Lung (tissue), 12 donors: ENCODE data around the gene HBB. TPM values are rescaled to one million over a fixed set of nuclear protein-coding genes. Genes with fewer than 3 reads are reported as not detected.

ENCODE experiments used
- ATAC-seq: fragments of 200-7000 bp; cut with Tn5 transposase; one replicate; pipeline ENCODE4 v1.9.1; 2020; ENCODE audit warnings: moderate number of reproducible peaks; ENCODE audit not compliant: insufficient read depth, low FRiP score
- DNase-seq, 3 donors: peaks; one replicate each; pipeline ENCODE4 v3.0.0-alpha.2; 2013 to 2017
- H3K27ac ChIP-seq, 2 donors: one replicate each; pipeline ENCODE4 v1.5.1; 2013; ENCODE audit warnings: mild to moderate bottlenecking in 2 of 2, moderate library complexity in 2 of 2, control low read depth in 1 of 2, inconsistent platforms in 1 of 2, low read depth in 1 of 2, low read length in 1 of 2
- H3K27me3 ChIP-seq, 3 donors: one replicate each; pipeline ENCODE4 v1.5.1; 2013; ENCODE audit warnings: low read length in 2 of 3; ENCODE audit not compliant: control insufficient read depth in 3 of 3, insufficient read depth in 3 of 3
- H3K36me3 ChIP-seq, 4 donors: one replicate each; pipeline ENCODE4 v1.5.1; 2013; ENCODE audit warnings: low read length in 4 of 4, mild to moderate bottlenecking in 1 of 4, moderate library complexity in 1 of 4; ENCODE audit not compliant: control insufficient read depth in 4 of 4, insufficient read depth in 4 of 4
- H3K4me1 ChIP-seq, 5 donors: one replicate each; pipeline ENCODE4 v1.5.1; 2013; ENCODE audit warnings: low read length in 5 of 5, mild to moderate bottlenecking in 2 of 5, moderate library complexity in 1 of 5; ENCODE audit not compliant: control insufficient read depth in 5 of 5, insufficient read depth in 5 of 5
- H3K4me3 ChIP-seq: one replicate; pipeline ENCODE4 v1.5.1; 2013; ENCODE audit warnings: mild to moderate bottlenecking, control low read depth, moderate library complexity
- H3K9ac ChIP-seq, 2 donors: one replicate each; pipeline ENCODE4 v1.5.1; 2013; ENCODE audit warnings: low read length in 2 of 2, control low read depth in 1 of 2; ENCODE audit not compliant: insufficient read depth in 1 of 2
- H3K9me3 ChIP-seq, 4 donors: one replicate each; pipeline ENCODE4 v1.5.1; 2013; ENCODE audit warnings: low read length in 3 of 4, mild to moderate bottlenecking in 1 of 4, moderate library complexity in 1 of 4; ENCODE audit not compliant: control insufficient read depth in 4 of 4, insufficient read depth in 3 of 4
- WGBS, 2 donors: extraction: QIAGEN DNeasy Blood & Tissue Kit; methylation state at CpG; one replicate each; pipeline ENCODE4 v1.1.7; 2013; 5-methylcytosine and 5-hydroxymethylcytosine counted together
- polyA plus RNA-seq, 2 donors: library from polyadenylated mRNA; stranded (reverse); fragments of 200-250 nt; gene quantifications; one replicate each; pipeline ENCODE4 v1.2.1, GENCODE V29; 2013
- total RNA-seq, 2 donors: library from RNA; depleted of rRNA in 1 of 2; stranded (reverse); fragments of >200 nt in 1 of 2; gene quantifications; one replicate each; pipeline ENCODE4 v1.2.1, GENCODE V29; 2014 to 2021
- TF ChIP-seq, protein P1 (sequence below): IDR thresholded peaks from 2 replicates; pipeline ENCODE4 v1.5.1; 2012; ENCODE audit warnings: mild to moderate bottlenecking; ENCODE audit errors: control extremely low read depth, extremely low read depth
- donor health status: control.
- donor health status: control.
- donor health status: Bipolar disorder and iron deficiency.
- donor health status: healthy.
- donor health status: DM: yes; HTN: yes; CAD: no.

Gene HBB
- total and polyA plus RNA-seq, 4 donors: 39.4 to 1,072 (median 651) TPM

DNA sequence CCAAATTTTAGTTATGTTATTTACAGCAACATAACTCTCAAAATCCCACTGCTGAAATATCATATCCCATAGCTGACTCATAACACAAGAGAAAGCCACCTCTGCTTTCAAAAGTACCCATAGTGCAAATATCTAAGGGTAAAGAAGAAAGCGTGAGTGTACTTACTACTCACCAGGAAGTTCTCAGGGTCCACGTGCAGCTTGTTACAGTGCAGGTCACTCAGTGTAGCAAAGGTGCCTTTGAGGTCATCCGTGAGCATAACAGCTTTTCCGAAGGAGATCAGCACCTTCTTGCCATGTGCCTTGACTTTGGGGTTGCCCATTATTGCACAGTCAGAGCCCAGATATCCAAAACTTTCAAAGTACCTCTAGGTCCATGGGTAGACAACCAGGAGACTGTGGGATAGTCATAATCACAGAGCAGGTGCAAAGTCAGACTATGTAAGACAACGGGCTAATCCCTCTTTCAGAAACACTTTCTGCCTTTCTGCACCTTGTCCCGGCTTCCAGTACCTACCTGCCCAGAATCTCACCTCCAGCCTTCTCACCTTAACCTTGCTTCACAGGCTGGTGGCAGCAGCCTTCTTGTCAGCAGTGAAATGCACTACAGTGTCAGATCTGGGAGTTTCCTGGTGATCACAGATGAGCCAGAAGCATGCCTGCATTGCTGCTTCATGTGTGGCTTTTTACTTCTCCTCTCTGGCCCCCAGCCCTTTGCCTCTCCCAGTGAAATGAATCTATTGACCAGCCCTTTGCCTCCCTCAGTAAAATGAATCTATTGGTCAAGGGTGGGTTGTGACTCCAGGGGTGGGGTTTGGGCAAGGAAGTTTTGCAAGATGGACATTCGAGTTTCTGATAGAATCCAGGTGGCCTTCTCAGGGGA lies 16.3 kb upstream of the HBB start:
- Histone ChIP-seq H3K9ac (no peak overlapping the region), H3K36me3 (no peaks in the 10 kb centered on the region), H3K9me3 (no peaks in the 10 kb centered on the region), H3K27ac (no peak overlapping the region), H3K27me3 (peaks cover 0 to 4% (median 0%) of the 10 kb centered on the region in 3 donors), H3K4me3 (no peak overlapping the region), H3K4me1 (no peaks in the 10 kb centered on the region)
- WGBS, 2 donors: 70 to 75% methylated on average over 7 of the region's 7 CpGs
- DNase-seq: no peak
- TF ChIP-seq, protein P1, sequence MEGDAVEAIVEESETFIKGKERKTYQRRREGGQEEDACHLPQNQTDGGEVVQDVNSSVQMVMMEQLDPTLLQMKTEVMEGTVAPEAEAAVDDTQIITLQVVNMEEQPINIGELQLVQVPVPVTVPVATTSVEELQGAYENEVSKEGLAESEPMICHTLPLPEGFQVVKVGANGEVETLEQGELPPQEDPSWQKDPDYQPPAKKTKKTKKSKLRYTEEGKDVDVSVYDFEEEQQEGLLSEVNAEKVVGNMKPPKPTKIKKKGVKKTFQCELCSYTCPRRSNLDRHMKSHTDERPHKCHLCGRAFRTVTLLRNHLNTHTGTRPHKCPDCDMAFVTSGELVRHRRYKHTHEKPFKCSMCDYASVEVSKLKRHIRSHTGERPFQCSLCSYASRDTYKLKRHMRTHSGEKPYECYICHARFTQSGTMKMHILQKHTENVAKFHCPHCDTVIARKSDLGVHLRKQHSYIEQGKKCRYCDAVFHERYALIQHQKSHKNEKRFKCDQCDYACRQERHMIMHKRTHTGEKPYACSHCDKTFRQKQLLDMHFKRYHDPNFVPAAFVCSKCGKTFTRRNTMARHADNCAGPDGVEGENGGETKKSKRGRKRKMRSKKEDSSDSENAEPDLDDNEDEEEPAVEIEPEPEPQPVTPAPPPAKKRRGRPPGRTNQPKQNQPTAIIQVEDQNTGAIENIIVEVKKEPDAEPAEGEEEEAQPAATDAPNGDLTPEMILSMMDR: no peak
- ATAC-seq: no peak

DNA sequence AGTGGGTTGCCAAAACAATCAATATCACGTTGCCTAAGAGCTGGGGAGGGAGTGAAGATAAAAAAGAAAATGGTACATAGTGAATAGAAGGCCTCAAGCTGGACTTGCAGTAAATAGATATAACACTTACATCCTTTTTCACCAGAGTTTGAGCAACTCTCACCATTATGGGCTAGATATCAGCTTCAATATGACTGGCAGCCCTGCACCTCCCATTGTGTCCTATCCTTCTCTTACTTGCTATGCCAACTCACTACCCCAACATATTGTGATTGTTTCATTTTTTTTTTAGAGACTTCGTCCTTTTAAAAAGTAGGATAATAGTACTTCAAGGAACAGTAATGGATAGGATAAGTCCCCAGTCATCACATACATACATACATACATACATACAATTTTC lies 15.3 kb upstream of the HBB start:
- no peak overlapping the region for H3K27ac ChIP-seq
- no peaks in the 10 kb centered on the region for H3K36me3 ChIP-seq
- H3K9ac ChIP-seq: no peak overlapping the region
- ATAC-seq (no peak), DNase-seq (no peak)
- no peaks in the 10 kb centered on the region for H3K4me1 ChIP-seq
- H3K27me3 ChIP-seq: peaks cover 0 to 4% (median 0%) of the 10 kb centered on the region in 3 donors
- WGBS, 2 donors: 68 to 80% methylated on average over 2 of the region's 2 CpGs
- H3K9me3 ChIP-seq: no peaks in the 10 kb centered on the region
- TF ChIP-seq, protein P1: no peak
- H3K4me3 ChIP-seq: no peak overlapping the region

DNA sequence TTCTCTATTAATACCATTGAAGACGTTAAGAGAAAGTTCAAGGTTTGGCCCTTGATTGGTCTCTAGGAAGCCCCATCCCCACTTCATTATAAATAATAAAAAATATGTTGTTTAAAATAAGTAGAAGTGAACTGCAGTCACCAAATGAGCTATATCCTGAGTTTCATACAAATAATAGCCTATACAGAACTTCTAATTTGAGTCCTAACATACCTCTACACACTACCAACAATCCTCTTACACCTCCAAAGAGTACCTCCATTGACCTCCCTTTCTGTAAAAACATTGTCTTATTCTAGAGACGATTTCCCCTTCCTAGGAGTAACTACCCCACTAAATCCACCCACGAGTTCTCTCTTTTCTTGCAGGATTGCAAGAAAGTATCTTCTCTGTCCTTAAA lies 14.6 kb upstream of the HBB start:
- DNase-seq: no peak
- Histone ChIP-seq H3K27me3 (peaks cover 0 to 4% (median 0%) of the 10 kb centered on the region in 3 donors), H3K27ac (no peak overlapping the region), H3K36me3 (no peaks in the 10 kb centered on the region), H3K9ac (no peak overlapping the region), H3K4me3 (no peak overlapping the region), H3K9me3 (no peaks in the 10 kb centered on the region), H3K4me1 (no peaks in the 10 kb centered on the region)
- TF ChIP-seq, protein P1: no peak
- WGBS, 2 donors: 63 to 65% methylated on average over 3 of the region's 3 CpGs
- no peak for ATAC-seq

DNA sequence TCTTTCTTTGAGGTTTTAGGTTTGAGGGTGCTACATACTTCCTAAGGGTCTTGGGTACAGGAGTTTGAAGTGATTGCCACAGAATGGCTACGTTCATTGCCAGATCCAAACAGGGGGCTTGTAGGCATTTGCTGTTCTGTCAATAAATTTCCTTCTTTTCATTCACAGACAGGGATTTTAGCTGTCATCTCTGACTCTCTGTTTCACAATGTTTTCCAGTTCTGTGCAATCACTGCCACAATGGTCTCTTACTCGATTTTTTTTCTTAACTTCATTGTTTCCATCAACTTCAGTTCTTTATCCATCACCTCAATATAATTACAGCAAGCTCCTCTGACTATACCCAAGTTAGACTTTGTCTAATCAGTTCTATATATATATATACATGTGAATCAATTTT lies 13.6 kb upstream of the HBB start:
- no peaks in the 10 kb centered on the region for H3K9me3 ChIP-seq
- WGBS, 2 donors: 66 to 75% methylated on average over 2 of the region's 2 CpGs
- no peaks in the 10 kb centered on the region for H3K36me3 ChIP-seq
- H3K9ac ChIP-seq: no peak overlapping the region
- H3K27me3 ChIP-seq: peaks cover 0 to 4% (median 0%) of the 10 kb centered on the region in 3 donors
- H3K4me3 ChIP-seq: no peak overlapping the region
- TF ChIP-seq, protein P1: no peak
- no peaks in the 10 kb centered on the region for H3K4me1 ChIP-seq
- H3K27ac ChIP-seq: no peak overlapping the region
- ATAC-seq: no peak
- no peak for DNase-seq
